GM21825 (cell line): ENCODE data around the gene TCL1B.

Source experiments
- ATAC-seq: cut with Tn5 transposase; IDR thresholded peaks from one replicate; pipeline ENCODE4 v1.9.1; 2021; ENCODE audit warnings: mild to moderate bottlenecking, moderate library complexity; ENCODE audit not compliant: unreplicated experiment

TCL1B gene

DNA sequence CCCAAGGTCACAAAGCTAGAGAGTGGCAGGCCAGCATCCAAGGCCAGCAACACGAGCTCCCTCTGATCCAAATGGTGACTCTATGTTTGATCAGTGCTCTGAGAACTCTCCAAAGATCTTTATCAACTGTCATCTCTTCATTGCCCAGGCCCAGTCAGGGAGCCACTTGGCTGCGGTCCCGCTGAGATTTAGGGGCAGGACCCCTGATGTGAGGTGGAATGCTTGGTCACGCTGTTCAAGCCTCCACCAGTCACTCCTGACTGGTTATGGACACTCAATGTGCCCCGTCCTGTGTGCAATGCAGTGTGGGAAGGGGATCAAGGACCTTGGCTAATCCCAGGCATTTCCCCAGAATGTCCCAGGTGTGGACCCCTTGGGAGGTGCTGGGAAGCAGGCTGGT is 19.8 kb upstream of the TCL1B start:
- no peak for ATAC-seq

DNA sequence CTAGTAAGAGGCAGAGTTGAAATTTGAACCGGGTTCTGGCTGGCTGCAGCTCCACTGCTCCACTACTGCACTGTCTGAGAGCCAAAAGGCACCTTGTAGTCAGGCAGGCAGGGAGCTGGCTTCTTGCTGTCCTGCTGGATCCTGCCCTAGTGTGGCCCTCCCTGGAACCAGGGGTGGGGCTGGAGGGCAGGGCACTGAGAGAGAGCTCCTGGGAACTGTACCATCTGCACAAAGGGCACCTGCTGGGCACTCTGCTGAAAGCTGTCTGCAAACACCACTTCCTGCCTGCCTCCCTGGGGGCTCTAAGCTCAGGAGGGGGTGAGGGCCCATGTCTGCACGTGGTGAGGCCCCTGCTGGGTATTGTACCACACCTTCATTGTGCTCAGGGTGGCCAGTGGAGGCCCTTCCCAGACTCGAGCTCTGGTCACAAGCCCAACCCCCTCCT is 19.0 kb upstream of the TCL1B start:
- no peak for ATAC-seq

DNA sequence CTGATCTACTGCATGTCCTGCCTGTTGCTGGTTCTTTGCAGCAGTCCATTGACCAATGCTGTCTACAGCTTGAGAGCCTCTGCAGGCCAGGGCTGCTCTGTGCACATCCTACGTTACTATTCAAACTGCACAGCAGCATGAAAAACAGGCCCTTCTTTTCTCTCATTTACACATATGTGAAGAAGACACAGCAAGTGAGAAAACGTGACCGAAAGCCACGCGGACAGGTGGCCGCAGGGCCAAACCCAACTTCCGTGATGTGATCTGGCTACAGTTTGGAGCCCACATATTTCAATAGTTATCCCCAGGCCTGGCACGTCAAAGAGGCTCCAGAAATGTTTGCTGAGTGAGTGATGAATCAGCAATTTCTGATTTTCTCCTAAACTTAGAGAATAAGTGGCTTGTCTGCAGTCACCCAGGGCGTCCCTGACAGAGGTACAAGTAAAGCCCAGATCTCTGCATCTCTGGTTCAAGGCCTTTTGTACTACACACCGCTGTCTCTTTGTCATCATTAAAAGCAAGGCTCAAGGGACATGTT is 17.9 kb upstream of the TCL1B start:
- ATAC-seq, result no peak

DNA sequence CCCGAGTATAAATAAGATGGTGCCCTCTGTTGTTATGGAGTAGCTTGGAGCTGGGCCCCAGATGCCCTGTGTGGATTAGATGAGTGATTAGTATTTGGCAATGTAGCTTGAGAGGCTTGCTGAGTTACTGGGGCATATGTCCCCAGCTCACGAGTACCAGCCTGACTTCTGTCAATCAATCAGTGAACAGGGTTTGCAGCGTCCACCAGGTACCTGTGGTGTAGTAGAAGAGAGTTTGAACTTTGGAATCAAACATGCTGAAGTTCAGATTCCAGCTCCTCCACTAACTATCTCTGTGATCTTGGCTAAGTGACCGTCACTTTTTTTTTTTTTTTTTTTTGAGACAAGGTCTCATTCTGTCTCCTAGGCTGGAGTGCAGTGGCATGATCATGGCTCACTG is 11.6 kb upstream of the TCL1B start:
- no peak for ATAC-seq

DNA sequence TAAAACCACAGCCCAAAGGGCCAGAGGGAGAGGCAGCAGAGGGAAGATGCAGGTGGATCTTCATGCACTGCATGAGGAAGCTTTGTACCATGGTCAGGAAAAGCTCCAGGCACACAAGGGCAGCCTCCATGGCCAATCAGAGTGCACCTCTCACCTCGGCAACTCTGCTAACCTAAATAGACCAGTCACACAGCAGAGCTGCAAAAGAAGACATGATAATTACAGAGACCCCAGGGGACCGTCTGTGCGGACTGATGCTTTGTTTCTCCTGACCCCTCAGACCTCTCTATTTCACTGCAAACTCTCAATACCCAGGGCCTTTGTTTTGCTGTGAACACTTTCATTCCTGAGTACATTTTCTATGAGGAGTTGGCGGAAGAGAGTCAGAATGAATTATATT is 10.7 kb upstream of the TCL1B start:
- ATAC-seq, result no peak

DNA sequence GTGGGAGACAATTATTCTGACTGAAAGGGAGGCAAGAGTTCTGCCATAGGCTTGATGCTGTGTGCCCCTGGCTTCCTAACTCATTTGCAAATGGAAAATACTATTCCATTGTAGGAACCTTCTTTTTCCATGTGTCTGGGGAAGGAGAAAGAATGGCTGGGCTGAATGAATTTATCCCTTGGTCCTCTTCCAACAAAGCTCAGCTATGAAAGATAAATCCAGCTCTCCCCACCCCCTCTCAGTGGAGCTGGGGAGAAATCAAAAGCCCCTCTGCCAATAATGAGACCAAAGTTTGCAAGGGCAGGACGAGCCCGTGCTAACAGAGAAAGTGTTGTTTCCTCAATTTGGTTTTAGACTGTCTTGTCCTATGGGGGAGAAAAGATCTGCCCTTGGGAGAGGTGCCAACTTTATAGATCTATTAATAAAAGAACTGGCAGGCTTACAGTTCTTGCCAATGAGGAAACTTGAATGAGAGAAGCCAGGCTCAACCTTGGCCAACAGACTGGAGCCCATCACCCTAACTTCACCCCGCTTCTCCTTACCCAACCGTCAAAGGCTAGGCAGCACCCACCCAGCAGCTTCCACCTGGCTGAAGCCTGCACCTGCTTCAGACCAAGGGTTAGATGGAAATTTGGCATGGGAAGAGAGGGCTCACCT is 8.9 kb upstream of the TCL1B start:
- no peak for ATAC-seq

DNA sequence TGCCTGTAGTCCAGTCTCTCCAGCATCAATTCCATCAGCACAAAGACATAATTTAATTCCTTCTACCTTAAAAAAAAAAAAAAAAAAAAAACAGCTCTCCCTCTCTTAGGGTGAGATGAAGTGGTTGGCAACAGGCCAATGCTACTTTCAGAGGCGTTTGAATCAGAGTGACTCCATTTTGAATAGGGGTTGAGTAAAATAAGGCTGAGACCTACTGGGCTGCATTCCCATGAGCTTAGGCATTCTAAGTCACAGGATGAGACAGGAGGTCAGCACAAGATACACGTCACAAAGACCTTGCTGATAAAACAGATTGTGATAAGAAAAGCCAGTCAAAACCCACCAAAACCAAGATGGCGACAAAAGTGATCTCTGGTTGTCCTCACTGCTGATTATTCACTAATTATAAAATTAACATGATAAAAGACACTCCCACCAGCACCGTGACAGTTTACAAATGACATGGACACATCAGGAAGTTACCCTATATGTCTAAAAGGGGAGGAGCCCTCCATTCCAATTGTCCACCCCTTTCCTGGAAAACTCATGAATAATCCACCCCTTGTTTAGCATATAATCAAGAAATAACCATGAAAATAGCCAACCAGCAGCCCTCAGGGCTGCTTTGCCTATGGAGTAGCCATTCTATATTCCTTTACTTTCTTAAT is 6.9 kb upstream of the TCL1B start:
- ATAC-seq, result no peak

DNA sequence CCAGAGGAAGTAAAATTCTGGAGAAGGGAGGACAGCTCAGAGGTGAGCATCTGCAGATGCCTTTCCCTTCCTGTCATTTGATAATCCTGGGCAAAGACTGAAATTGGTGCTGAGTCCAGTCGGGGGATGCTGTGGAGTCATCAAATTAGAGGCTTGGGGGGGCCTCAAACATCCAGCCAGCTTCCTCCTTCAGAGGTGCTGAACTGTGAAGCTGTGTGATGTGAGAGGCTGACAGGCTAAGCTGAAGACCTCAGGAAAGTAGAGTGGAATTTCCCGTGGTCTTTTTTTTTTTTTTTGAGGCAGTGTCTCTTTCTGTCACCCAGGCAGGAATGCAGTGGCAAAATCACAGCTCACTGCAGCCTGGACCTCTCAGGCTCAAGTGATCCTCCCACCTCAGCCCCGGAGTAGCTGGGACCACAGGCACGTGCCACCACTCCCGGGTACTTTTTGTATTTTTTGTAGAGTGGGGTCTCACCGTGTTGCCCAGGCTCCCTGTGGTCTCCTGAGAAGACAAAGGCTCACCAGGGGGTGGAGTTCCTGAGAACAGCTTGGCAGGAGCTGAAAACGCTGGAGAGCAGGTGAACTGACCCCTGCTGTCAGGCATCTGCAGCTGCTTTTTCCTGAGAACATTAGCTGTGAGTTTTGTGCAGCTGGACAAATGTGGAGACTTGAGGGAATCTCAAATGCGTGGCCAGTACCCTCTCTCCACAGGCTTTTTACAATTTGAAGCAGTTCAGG is 6.1 kb upstream of the TCL1B start:
- no peak for ATAC-seq

DNA sequence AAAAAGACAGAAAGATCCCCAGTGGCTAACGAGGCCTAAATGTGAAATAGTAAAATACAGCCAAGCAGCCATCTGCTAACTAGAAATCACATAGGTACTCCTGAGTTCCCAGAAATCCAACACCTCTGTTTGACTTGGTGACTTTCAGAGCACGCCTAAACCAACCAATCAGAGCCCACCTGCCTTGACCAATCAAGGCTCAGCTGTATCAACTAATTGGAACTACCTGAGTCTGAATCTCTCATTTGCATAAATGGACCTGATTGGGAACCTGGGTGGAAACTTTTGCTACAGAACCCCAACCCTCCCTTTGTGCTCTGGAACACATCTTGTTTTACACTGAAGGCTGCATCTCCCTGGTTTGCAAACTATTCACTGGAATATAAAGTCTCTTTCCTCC is 5.1 kb upstream of the TCL1B start:
- ATAC-seq, result no peak

DNA sequence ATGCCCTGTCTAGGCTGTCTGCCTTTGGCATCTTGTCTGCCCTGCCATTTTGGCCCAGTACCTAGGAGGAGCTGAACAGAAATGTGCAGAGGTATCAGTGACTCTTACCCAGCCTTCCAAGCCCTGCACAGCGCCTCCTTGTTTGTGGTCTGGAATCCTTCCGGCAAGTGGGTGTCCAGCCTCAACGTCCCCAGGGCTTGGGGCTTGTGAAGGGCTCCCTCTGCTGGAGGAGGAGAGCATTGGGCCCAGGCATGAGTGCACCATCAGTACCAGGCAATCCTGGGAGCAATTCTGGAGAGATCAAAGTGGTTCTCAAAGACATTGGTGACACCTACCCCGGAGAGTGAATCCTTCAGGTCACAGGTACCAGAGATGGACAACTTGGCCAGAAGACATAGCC is 2.4 kb upstream of the TCL1B start:
- ATAC-seq, result no peak

DNA sequence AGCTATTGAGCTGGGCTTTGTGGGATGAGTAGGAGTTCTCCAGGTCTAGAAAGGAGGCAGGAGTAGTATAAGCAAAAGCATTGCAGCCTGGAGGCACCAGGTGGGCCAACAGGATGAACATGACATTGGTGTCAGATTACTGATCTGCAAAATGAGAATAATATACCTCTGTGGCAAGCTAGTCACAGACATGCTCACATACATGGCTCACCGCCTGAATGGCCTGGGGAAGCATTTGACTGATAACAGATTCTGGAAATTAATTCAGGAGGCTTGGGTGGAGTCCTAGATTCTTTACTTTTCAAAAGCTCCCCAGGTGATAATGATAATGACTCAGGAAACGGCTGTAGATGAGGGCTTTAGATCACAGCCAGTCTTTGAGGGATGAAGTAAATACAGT is 709 bp downstream of the TCL1B start:
- ATAC-seq, result no peak

DNA sequence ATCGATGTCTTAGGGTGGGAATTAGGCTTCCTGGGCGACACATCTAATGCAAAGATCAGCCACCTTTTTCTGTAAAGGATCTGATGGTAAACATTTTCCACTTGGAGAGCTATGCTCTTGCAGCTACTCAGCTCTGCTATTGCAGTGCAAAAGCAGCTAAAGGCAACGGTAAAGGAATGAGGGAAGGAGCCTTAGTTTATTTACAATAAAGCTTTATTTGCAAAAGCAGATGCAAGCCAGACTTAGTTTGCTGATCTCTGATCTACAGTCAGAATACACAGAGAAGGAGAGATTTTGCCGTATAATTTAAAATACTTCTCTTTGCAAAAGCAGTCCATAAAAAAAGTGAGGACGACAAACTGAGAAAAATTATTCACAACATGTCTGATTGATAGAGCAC is 3.2 kb downstream of the TCL1B start:
- no peak for ATAC-seq

DNA sequence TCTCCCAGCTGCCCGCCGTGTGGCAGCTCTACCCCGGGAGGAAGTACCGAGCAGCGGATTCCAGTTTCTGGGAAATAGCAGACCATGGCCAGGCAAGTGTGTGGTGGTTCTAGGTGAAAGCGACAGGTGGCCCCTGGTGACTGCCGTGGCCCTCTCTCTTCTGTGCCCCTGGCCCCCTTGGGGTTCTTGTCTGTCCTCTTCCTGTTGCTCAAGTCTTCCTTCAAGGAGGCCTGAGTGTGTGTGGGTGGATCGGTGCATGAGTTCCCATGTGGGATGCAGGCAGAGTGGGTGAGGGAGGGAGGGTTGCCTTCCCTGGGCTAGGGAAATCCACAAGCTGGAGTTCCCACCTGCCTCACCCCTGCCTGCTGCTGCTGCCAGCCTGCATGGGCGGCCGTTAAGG is 4.6 kb downstream of the TCL1B start:
- no peak for ATAC-seq

DNA sequence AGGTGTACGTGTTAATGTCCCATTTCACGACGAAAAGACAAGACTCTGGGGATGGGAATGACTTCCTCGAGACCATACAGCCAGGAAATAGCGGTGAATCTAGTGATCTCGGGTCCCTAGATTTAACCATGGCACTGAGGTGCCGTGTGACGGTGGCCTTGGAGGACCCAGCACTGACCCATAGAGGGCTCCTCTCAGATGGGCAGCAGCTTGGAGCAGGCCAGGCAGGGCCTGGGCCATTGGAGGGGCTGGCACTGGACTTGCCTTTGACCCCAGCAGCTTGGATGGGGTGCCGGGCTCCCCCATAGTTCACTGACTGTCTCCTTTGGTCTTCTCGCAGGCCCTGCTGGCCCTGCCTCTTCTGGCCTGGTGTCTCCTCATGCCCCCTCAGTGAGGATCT is 5.4 kb downstream of the TCL1B start:
- ATAC-seq, result no peak

DNA sequence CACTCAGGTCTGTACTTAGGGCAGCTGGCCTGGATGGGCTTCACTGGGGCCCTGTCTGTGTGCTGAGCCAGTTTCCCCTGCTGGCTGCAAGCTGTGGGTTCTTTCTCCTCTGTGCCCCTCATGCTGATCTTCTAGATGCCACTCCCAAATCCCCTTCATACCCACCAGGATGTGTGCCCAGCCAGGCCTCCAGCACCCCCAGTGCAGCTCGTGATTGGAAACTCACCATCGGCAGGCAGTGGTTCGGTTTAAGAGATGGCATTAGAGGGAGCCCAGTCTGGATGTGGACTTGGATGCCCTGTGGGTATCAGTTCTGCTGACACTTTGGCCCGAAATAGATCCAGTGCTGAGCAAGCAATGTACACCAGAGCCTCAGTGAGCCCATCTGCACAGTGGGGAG is 5.9 kb downstream of the TCL1B start:
- no peak for ATAC-seq

DNA sequence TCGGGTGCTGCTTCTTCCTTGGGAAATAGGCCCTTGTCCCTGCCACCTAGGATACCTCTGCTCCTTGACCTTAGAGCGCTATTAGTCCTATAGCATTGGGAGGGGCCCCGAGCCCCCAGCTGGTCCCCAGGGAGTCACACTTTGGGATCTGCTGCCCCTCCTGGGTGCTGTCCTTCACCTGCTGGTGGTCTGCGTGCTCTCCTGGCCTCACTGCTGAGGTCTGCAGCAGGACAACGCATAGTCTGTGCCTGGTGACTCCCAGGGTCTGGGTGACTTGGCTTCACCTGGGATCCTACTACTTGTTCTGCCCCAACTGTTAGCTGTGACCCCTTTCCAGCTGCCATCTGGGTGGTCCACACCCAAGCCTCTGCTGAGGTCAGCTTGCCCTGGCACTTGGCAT is 8.8 kb downstream of the TCL1B start:
- ATAC-seq, result no peak

DNA sequence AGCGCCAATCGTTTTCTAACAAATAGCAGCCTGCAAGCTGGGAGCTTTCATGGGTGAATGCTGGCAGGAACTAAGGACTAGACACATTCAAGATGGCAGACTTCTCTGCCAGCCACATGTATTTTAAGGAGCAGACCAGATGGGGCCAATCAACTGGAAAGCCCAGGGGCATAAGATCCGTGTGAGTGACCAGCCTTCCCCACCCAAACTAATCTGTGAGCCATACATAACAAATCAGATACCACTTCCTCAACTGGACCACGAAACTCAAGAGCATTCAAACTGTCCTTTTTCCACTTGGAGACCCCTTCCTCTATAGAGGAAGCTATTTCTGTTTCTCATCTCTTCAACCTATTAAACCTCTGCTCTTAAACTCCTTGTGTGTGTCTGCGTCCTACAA is 9.7 kb downstream of the TCL1B start:
- no peak for ATAC-seq

DNA sequence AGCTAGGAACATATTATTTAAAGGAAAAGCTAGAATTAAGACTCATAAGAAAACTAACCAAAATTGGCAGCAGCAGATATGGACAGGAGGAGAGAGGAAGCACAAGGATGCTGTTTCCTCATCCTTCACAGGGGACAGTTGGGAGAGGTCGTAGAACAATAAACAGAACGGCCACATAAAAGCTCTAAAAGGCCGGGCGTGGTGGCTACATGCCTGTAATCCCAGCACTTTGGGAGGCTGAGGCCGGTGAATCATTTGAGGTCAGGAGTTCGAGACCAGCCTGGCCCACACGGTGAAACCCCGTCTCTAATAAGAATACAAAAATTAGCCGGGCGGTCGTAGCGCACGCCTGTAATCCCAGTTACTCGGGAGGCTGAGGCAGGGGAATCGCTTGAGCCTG is 10.5 kb downstream of the TCL1B start:
- ATAC-seq, result no peak

DNA sequence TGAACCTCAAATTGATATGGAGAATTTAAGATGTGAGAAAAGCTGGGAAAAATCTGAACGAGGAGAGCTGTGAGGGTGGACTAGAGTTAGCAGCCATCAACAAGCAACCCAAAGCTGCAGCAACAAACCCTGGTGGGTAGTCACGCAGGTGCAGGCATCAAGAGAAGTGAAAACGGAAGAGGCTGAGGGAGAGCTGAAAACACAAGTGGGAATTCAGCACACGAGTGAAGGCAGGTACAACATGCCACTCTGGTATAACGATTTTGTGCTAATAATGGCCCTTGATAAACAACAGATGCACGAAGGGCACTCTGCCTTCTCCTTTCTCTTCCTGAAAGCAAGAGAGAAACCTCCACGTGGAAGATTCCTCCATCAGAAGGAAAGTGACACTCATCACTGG is 11.5 kb downstream of the TCL1B start:
- peak; percentile 49 for ATAC-seq

DNA sequence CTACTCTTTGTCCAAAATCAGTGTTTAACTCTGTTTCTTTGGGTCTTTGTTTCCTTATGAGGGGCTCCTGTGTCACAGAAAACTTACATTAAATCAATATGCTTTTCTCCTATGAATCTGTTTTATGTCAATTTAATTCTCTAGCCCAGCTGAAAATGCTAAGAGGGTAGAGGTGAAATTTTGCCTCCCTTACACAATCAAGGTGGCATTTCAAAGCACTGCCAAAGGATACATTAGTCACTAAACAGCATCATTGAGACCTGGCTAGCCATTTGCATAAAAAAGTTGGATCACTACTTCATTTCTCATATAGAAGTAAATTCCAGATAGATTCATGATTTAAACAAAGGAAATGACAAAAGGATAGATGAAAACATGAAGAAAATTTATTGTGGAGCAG is 12.1 kb downstream of the TCL1B start:
- no peak for ATAC-seq

DNA sequence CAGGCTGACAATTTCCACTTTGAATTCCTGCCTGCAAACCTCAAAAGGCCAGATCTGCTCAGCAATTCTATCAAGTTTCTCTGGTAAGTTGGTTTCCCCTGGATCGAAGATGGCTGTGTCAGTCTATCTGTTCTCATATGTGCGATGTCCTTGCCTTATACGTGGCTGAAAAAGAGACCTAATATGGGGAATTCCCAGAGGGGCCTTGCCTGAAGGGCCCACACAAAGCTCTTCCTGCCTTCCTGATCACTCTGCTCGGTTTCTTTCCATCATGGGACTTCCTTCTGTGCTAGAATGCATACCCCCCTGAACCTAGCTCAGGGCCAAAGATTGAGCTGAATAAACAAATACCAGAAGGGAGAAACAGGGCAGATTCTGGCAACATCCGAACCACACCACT is 13.2 kb downstream of the TCL1B start:
- ATAC-seq, result no peak
